SK-N-SH treated with all-trans-retinoic acid at 6 μM for 48 hours (cell line): ENCODE measurements around the gene PIKFYVE.

Experiments used
- ATAC-seq: fragments of 200-7000 bp; cut with Tn5 transposase; 3 replicates; pipeline ENCODE4 v1.9.1; 2020; ENCODE audit warnings: mild to moderate bottlenecking, moderate library complexity
- ARNTL ChIP-seq: fragments of 450-650 bp; formaldehyde crosslinking; IDR thresholded peaks from 2 replicates; pipeline ENCODE4 v1.5.0; 2020; ENCODE audit warnings: low read depth, mild to moderate bottlenecking, moderate library complexity, borderline replicate concordance
- CSDC2 ChIP-seq: fragments of 250-450 bp; sonication (Bioruptor Pico); IDR thresholded peaks from 2 replicates; pipeline ENCODE4 v1.5.0; 2020; ENCODE audit warnings: mild to moderate bottlenecking, moderate library complexity
- CSRNP3 ChIP-seq: fragments of 250-450 bp; sonication (Bioruptor Pico); IDR thresholded peaks from 2 replicates; pipeline ENCODE4 v1.5.1; 2021; ENCODE audit warnings: mild to moderate bottlenecking, moderate library complexity
- GLIS3 ChIP-seq: fragments of 250-450 bp; sonication (Bioruptor Pico); IDR thresholded peaks from 2 replicates; pipeline ENCODE4 v1.5.0; 2020; ENCODE audit warnings: mild to moderate bottlenecking, moderate library complexity
- ISL1 ChIP-seq: fragments of 250-450 bp; sonication (Bioruptor Pico); IDR thresholded peaks from 2 replicates; pipeline ENCODE4 v2.1.2; 2022; ENCODE audit warnings: mild to moderate bottlenecking, moderate library complexity
- OSR1 ChIP-seq: fragments of 250-450 bp; sonication (Bioruptor Pico); IDR thresholded peaks from 2 replicates; pipeline ENCODE4 v1.8.0; 2022; ENCODE audit warnings: moderate library complexity, mild to moderate bottlenecking, inconsistent platforms
- PATZ1 ChIP-seq: fragments of 250-450 bp; sonication (Bioruptor Pico); IDR thresholded peaks from 2 replicates; pipeline ENCODE4 v1.8.0; 2020; ENCODE audit warnings: mild to moderate bottlenecking, moderate library complexity, borderline replicate concordance
- PPARA ChIP-seq: fragments of 250-450 bp; sonication (Bioruptor Pico); IDR thresholded peaks from 2 replicates; pipeline ENCODE4 v1.5.0; 2020; ENCODE audit warnings: mild to moderate bottlenecking, borderline replicate concordance
- RARB ChIP-seq: fragments of 250-450 bp; sonication (Bioruptor Pico); IDR thresholded peaks from 2 replicates; pipeline ENCODE4 v1.8.0; 2021; ENCODE audit warnings: mild to moderate bottlenecking, moderate library complexity
- SNAI2 ChIP-seq: fragments of 250-450 bp; sonication (Bioruptor Pico); IDR thresholded peaks from 2 replicates; pipeline ENCODE4 v1.5.0; 2020; ENCODE audit warnings: mild to moderate bottlenecking, moderate library complexity
- TCF4 ChIP-seq: fragments of 250-450 bp; sonication (Bioruptor Pico); IDR thresholded peaks from 2 replicates; pipeline ENCODE4 v1.8.0; 2021; ENCODE audit warnings: mild to moderate bottlenecking, moderate library complexity, borderline replicate concordance
- TOX ChIP-seq: fragments of 250-450 bp; sonication (Bioruptor Pico); IDR thresholded peaks from 2 replicates; pipeline ENCODE4 v1.8.0; 2021; ENCODE audit warnings: mild to moderate bottlenecking, moderate library complexity, borderline replicate concordance
- TSHZ2 ChIP-seq: fragments of 250-450 bp; sonication (Bioruptor Pico); IDR thresholded peaks from 2 replicates; pipeline ENCODE4 v1.5.0; 2020; ENCODE audit warnings: mild to moderate bottlenecking, moderate library complexity
- ZC3H10 ChIP-seq: fragments of 250-450 bp; sonication (Bioruptor Pico); IDR thresholded peaks from 2 replicates; pipeline ENCODE4 v1.5.1; 2021; ENCODE audit warnings: mild to moderate bottlenecking, moderate library complexity
- ZFP3 ChIP-seq: fragments of 250-450 bp; sonication (Bioruptor Pico); IDR thresholded peaks from 2 replicates; pipeline ENCODE4 v1.5.0; 2020; ENCODE audit warnings: mild to moderate bottlenecking, moderate library complexity
- ZNF565 ChIP-seq: fragments of 450-650 bp; formaldehyde crosslinking; conservative IDR thresholded peaks from 2 replicates; pipeline ENCODE4 v1.5.0; 2020; ENCODE audit warnings: low read depth, mild to moderate bottlenecking, moderate library complexity
- ZNF70 ChIP-seq: fragments of 450-650 bp; formaldehyde crosslinking; IDR thresholded peaks from 2 replicates; pipeline ENCODE4 v1.5.0; 2020; ENCODE audit warnings: mild to moderate bottlenecking, moderate library complexity
- TF ChIP-seq, protein P1 (sequence below): fragments of 250-450 bp; sonication (Bioruptor Pico); IDR thresholded peaks from 2 replicates; pipeline ENCODE4 v1.5.1; 2020; ENCODE audit warnings: low read depth, mild to moderate bottlenecking, moderate library complexity
- TF ChIP-seq, protein P2 (sequence below): fragments of 250-450 bp; sonication (Bioruptor Pico); IDR thresholded peaks from 2 replicates; pipeline ENCODE4 v1.8.0; 2021; ENCODE audit warnings: low read depth, mild to moderate bottlenecking, moderate library complexity, borderline replicate concordance

The PIKFYVE gene

DNA sequence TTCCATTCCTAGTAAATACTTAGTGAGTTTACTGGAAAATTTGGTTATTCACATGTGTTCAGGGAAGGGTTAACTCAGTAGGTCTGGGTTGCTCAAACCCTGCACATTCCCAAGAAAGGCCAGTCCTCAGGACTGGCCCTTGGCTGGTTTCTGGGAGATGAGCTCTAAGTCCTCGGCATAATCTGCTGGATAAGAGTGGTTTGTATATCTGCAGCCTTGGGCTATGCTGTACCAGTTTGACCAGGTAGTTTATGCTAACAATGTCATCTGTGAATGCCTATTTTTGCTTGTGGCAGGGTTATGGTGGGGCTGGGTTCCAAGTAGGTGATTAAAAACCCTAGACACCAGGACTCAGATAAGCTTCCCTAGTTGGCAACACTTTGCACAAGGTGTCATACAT lies 133.1 kb downstream of the PIKFYVE start:
- no peak for ATAC-seq
- TF ChIP-seq TOX (no peak), TCF4 (no peak), PATZ1 (CRISPR knock-in tag) (no peak), ZNF70 (CRISPR knock-in tag) (no peak), ZNF565 (CRISPR knock-in tag) (no peak)
- TF ChIP-seq, all 23 proteins: peak for 0

- TF ChIP-seq, protein P1, sequence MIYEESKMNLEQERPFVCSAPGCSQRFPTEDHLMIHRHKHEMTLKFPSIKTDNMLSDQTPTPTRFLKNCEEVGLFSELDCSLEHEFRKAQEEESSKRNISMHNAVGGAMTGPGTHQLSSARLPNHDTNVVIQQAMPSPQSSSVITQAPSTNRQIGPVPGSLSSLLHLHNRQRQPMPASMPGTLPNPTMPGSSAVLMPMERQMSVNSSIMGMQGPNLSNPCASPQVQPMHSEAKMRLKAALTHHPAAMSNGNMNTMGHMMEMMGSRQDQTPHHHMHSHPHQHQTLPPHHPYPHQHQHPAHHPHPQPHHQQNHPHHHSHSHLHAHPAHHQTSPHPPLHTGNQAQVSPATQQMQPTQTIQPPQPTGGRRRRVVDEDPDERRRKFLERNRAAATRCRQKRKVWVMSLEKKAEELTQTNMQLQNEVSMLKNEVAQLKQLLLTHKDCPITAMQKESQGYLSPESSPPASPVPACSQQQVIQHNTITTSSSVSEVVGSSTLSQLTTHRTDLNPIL (CRISPR knock-in tag), result no peak
- TF ChIP-seq ZC3H10 (CRISPR knock-in tag) (no peak), CSRNP3 (CRISPR knock-in tag) (no peak), OSR1 (CRISPR knock-in tag) (no peak), ISL1 (CRISPR knock-in tag) (no peak), ZNF565 (CRISPR knock-in tag) (no peak), GLIS3 (CRISPR knock-in tag) (no peak), TCF4 (no peak), RARB (CRISPR knock-in tag) (no peak), PATZ1 (CRISPR knock-in tag) (no peak), ZNF70 (CRISPR knock-in tag) (no peak), ZFP3 (CRISPR knock-in tag) (no peak), PPARA (CRISPR knock-in tag) (no peak), SNAI2 (CRISPR knock-in tag) (no peak), TOX (no peak), CSDC2 (CRISPR knock-in tag) (no peak), ARNTL (no peak)
- TF ChIP-seq, protein P2, sequence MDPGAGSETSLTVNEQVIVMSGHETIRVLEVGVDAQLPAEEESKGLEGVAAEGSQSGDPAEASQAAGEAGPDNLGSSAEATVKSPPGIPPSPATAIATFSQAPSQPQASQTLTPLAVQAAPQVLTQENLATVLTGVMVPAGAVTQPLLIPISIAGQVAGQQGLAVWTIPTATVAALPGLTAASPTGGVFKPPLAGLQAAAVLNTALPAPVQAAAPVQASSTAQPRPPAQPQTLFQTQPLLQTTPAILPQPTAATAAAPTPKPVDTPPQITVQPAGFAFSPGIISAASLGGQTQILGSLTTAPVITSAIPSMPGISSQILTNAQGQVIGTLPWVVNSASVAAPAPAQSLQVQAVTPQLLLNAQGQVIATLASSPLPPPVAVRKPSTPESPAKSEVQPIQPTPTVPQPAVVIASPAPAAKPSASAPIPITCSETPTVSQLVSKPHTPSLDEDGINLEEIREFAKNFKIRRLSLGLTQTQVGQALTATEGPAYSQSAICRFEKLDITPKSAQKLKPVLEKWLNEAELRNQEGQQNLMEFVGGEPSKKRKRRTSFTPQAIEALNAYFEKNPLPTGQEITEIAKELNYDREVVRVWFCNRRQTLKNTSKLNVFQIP (CRISPR knock-in tag), result no peak
- TF ChIP-seq, all 23 proteins: peak for 0
- peak; percentile 84 for ATAC-seq
These were observed 140.7 kb downstream of the PIKFYVE start, which contains the start of gene PTH2R for GRCh38 chr2:208406474-208407451. PTH2R (plus strand) TSS chr2:208406792; CDS start chr2:208407044, 252 bp downstream.

GRCh38 chr2:208407667-208408066 lies 141.6 kb downstream of the PIKFYVE start:
- no peak for TF ChIP-seq TSHZ2 (CRISPR knock-in tag)
- peak; percentile 73 for ATAC-seq
